SU-DHL-6 (cell line): ENCODE data around the gene COL13A1.

ENCODE experiments used
- H2AFZ ChIP-seq: fragments of 200-600 bp; sonication (generic); 2 replicates; pipeline ENCODE4 v1.6.1; 2014; ENCODE audit warnings: low read depth, mild to moderate bottlenecking, moderate library complexity, mixed read lengths, antibody characterized with exemption, low read length; ENCODE audit not compliant: severe bottlenecking
- H3F3A ChIP-seq: fragments of 200-600 bp; shearing (Covaris generic); 2 replicates; pipeline ENCODE4 v1.6.0; 2016; ENCODE audit warnings: antibody characterized with exemption, mild to moderate bottlenecking; ENCODE audit not compliant: insufficient read depth
- H3K27ac ChIP-seq: fragments of 200-600 bp; sonication (generic); 2 replicates; pipeline ENCODE4 v1.5.1; 2016; ENCODE audit warnings: low read depth, mild to moderate bottlenecking, low read length, moderate library complexity, mixed read lengths
- H3K27me3 ChIP-seq: fragments of 200-600 bp; sonication (generic), shearing (Covaris generic); 2 replicates; pipeline ENCODE4 v1.6.0; 2014; ENCODE audit warnings: mild to moderate bottlenecking, low read length
- H3K36me3 ChIP-seq: fragments of 200-600 bp; sonication (generic); 2 replicates; pipeline ENCODE4 v1.6.1; 2014; ENCODE audit warnings: mild to moderate bottlenecking, low read length, mixed read lengths
- H3K4me2 ChIP-seq: fragments of 300-600, 200-600 bp; shearing (Covaris generic), sonication (generic); 2 replicates; pipeline ENCODE4 v1.6.0; 2014; ENCODE audit warnings: low read length, low read depth, mild to moderate bottlenecking; ENCODE audit not compliant: poor library complexity, severe bottlenecking
- H3K4me3 ChIP-seq: fragments of 200-600 bp; sonication (generic); 2 replicates; pipeline ENCODE4 v1.5.1; 2014; ENCODE audit warnings: antibody characterized with exemption, low read length, mild to moderate bottlenecking, mixed read lengths; ENCODE audit not compliant: insufficient read depth, poor library complexity, severe bottlenecking
- H3K79me2 ChIP-seq: fragments of 200-600 bp; sonication (generic); 2 replicates; pipeline ENCODE4 v1.6.1; 2014; ENCODE audit warnings: mild to moderate bottlenecking, low read length, moderate library complexity; ENCODE audit not compliant: insufficient read depth
- H3K9ac ChIP-seq: fragments of 200-600 bp; sonication (generic); 2 replicates; pipeline ENCODE4 v1.7.0; 2014; ENCODE audit warnings: mild to moderate bottlenecking, low read length
- H3K9me2 ChIP-seq: fragments of 200-600 bp; sonication (generic); replicated peaks from 2 replicates; pipeline ENCODE4 v1.6.1; 2014; ENCODE audit warnings: low read length; ENCODE audit not compliant: insufficient read depth
- H3K9me3 ChIP-seq: fragments of 200-600 bp; sonication (generic); 2 replicates; pipeline ENCODE4 v1.6.1; 2014; ENCODE audit warnings: low read length, mixed read lengths; ENCODE audit not compliant: insufficient read depth
- H4K20me1 ChIP-seq: fragments of 200-600 bp; sonication (generic); 2 replicates; pipeline ENCODE4 v1.6.1; 2014; ENCODE audit warnings: low read depth, mild to moderate bottlenecking, antibody characterized with exemption, low read length, moderate library complexity, mixed read lengths
- EZH2phosphoT487 ChIP-seq: fragments of 200-600 bp; sonication (generic), shearing (Covaris generic); conservative IDR thresholded peaks from 2 replicates; pipeline ENCODE4 v1.6.1; 2018; ENCODE audit warnings: mild to moderate bottlenecking, antibody characterized with exemption, low read length, moderate library complexity, mixed read lengths
- TF ChIP-seq, protein P1 (sequence below): fragments of 200-600 bp; sonication (generic); IDR thresholded peaks from one replicate; pipeline ENCODE4 v1.5.1; 2017; ENCODE audit warnings: antibody characterized with exemption, mild to moderate bottlenecking, low read length, moderate library complexity; ENCODE audit not compliant: insufficient read depth, poor library complexity, severe bottlenecking

Gene COL13A1

DNA sequence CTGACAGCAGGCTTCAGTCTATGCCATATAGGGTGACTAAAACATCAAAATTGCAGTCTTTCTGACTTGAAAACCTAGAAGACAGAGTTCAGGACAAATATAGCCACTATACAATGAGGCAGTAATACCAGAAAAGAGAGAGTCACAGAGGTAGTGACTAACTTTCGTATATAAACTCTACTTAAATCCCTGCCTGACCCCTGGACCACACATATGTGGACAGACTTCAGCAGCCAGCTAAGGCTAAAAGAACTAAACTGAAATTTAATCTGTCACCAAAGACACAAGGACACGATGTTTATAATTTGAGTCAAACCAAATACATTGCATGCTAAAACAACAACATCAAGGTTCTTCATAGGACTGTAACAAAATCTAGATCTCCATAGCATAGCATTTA lies 186.4 kb downstream of the COL13A1 start:
- TF ChIP-seq, protein P1, sequence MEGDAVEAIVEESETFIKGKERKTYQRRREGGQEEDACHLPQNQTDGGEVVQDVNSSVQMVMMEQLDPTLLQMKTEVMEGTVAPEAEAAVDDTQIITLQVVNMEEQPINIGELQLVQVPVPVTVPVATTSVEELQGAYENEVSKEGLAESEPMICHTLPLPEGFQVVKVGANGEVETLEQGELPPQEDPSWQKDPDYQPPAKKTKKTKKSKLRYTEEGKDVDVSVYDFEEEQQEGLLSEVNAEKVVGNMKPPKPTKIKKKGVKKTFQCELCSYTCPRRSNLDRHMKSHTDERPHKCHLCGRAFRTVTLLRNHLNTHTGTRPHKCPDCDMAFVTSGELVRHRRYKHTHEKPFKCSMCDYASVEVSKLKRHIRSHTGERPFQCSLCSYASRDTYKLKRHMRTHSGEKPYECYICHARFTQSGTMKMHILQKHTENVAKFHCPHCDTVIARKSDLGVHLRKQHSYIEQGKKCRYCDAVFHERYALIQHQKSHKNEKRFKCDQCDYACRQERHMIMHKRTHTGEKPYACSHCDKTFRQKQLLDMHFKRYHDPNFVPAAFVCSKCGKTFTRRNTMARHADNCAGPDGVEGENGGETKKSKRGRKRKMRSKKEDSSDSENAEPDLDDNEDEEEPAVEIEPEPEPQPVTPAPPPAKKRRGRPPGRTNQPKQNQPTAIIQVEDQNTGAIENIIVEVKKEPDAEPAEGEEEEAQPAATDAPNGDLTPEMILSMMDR: no peak
- TF ChIP-seq EZH2phosphoT487: no peak
- Histone ChIP-seq H2AFZ (no peak overlapping the region), H3K9me2 (no peaks in the 10 kb centered on the region), H3K27ac (no peak overlapping the region), H3K27me3 (no peaks in the 10 kb centered on the region), H3K9me3 (no peaks in the 10 kb centered on the region), H4K20me1 (no peaks in the 10 kb centered on the region), H3F3A (no peaks in the 10 kb centered on the region), H3K4me2 (no peak overlapping the region), H3K4me3 (no peak overlapping the region), H3K79me2 (no peaks in the 10 kb centered on the region), H3K9ac (no peak overlapping the region), H3K36me3 (no peaks in the 10 kb centered on the region)

DNA sequence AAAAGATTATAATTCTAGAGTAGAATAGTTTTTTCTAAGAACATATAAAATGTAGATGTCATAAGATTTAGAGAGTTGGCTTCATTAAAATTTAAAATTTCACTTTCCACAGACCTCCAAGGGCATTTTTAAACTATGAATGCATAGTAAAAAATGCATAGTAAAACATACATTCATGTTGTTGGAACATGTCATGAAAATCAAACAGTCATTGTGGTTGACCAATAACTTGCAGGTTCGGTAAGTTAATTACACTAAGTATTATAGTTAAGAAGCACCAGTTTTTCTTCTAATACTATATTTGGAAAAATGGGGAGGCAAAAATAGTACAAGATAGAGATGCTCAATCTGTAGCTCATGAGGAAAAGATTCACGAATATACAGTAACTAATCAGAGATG lies 189.4 kb downstream of the COL13A1 start:
- no peak overlapping the region for H3K4me2 ChIP-seq
- no peaks in the 10 kb centered on the region for H3F3A ChIP-seq
- no peaks in the 10 kb centered on the region for H3K9me2 ChIP-seq
- no peak for TF ChIP-seq EZH2phosphoT487
- TF ChIP-seq, protein P1: no peak
- H3K36me3 ChIP-seq: no peaks in the 10 kb centered on the region
- H3K79me2 ChIP-seq: no peaks in the 10 kb centered on the region
- H2AFZ ChIP-seq: no peak overlapping the region
- H3K27me3 ChIP-seq: no peaks in the 10 kb centered on the region
- no peak overlapping the region for H3K9ac ChIP-seq
- no peaks in the 10 kb centered on the region for H3K9me3 ChIP-seq
- no peak overlapping the region for H3K27ac ChIP-seq
- no peak overlapping the region for H3K4me3 ChIP-seq
- H4K20me1 ChIP-seq: no peaks in the 10 kb centered on the region

DNA sequence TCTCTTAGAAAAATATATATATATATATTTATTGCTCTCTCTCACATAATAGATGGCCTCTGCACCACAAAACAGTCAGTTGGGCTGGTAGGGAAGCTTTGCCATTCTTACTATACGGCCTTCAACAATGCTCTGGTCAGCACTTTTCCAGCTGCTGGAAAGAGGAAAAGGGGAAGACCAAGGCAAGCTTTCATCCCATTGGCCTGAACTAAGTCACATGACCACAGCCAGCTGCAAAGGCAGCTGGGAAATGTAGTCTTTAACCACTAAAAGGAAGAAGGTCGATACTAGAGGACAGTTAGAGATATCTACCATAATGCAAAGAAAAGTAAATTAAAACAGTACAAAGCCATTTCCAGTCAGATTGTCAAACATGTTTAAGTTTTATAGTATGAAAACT lies 192.6 kb downstream of the COL13A1 start:
- no peaks in the 10 kb centered on the region for H3K9me3 ChIP-seq
- no peaks in the 10 kb centered on the region for H3F3A ChIP-seq
- no peak overlapping the region for H3K27ac ChIP-seq
- H3K9me2 ChIP-seq: no peaks in the 10 kb centered on the region
- no peaks in the 10 kb centered on the region; the same call in 1 of the 2 replicates for H3K27me3 ChIP-seq
- H3K36me3 ChIP-seq: no peaks in the 10 kb centered on the region
- no peak overlapping the region for H3K9ac ChIP-seq
- no peaks in the 10 kb centered on the region for H4K20me1 ChIP-seq
- no peak overlapping the region for H3K4me3 ChIP-seq
- TF ChIP-seq, protein P1: no peak
- TF ChIP-seq EZH2phosphoT487: no peak
- no peak overlapping the region for H2AFZ ChIP-seq
- no peaks in the 10 kb centered on the region for H3K79me2 ChIP-seq
- H3K4me2 ChIP-seq: no peak overlapping the region
